ENCODE data around the gene TAF6.
A peak's percentile ranks its signal among the peaks of the same experiment; 100 is the strongest.
"Not testable (repeated sequence)": the region's sequence is repeated elsewhere in the genome, so short reads cannot be mapped to it uniquely, and the experiment has no call there.

TAF6 gene

GRCh38 chr7:100132126-100132525 lies 13.0 kb upstream of the TAF6 start:
- no peak for FAIRE-seq

DNA sequence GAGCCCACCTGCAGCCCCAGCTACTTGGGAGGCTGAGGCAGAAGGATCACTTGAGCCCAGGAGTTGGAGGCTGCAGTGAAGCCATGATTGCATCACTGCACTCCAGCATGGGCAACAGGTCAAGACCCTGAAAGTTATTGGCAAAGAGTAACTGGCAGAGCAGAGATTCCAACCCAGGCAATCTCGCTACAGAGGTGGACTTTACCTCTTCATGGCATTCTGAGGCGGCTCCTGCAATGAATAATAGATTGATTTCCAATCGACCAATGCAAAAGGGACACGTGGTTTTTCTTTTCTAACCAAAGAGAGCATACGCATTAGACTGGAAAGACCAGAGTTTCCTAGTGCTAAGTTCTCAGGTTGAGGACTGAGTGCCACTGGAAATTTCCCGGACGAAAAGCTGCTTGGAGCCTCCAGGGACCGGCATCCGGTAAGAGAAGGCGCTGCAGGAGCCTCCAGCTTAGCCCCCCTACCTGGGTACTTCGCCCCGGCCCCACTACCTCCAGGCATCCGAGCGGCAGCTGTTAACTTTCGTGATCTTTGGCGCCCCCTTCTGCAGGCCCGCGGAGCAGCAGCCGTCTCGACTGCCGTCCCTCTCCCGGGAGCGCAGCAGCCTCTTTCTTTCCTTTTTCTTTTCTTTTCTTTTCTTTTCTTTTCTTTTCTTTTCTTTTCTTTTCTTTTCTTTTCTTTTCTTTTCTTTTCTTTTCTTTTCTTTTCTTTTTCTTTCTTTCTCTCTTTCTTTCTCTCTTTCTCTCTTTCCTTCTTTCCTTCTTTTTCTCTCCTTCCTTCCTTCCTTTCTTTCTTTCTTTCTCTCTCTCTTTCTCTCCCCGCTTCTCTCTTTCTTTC lies 11.7 kb upstream of the TAF6 start:
- DNase-seq (ENCODE audit: insufficient read length, low spot score) (no peak), FAIRE-seq (no peak)
- peak; percentile 78 for TF ChIP-seq CTCF (IDR thresholded peaks at IDR 0.05; ENCODE audit: insufficient read depth, missing control alignments)

More at GRCh38 chr7:100132126-100132525, 13.0 kb upstream of the TAF6 start:
- DNase-seq (ENCODE audit: insufficient read length, low spot score) = no peak
- TF ChIP-seq CTCF (IDR thresholded peaks at IDR 0.05; ENCODE audit: insufficient read depth, missing control alignments) = no peak

DNA sequence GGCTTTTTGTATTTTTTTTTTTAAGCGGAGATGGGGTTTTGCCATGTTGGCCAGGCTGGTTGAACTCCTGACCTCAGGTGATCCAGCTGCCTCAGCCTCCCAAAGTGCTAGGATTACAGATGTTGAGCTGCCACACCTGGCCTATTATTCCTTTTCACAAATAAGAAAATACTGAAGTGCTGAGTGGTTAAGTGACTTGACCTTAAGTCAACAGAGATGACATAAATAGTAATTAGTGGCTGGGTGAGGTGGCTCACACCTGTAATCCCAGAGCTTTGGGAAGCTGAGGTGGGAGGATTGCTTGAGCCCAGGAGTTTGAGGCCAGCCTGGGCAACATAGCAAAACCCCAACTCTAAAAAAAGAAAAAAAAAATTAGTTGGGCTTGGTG lies 11.1 kb upstream of the TAF6 start:
- FAIRE-seq; DNase-seq (ENCODE audit: insufficient read length, low spot score): not testable (repeated sequence)

- no peak for DNase-seq (ENCODE audit: insufficient read length, low spot score)
- no peak for FAIRE-seq
- no peak for TF ChIP-seq CTCF (IDR thresholded peaks at IDR 0.05; ENCODE audit: insufficient read depth, missing control alignments)
Measured at GRCh38 chr7:100128637-100128963, 9.4 kb upstream of the TAF6 start.

- no peak for TF ChIP-seq CTCF (IDR thresholded peaks at IDR 0.05; ENCODE audit: insufficient read depth, missing control alignments)
- FAIRE-seq (no peak), DNase-seq (ENCODE audit: insufficient read length, low spot score) (no peak)
Measured at GRCh38 chr7:100127866-100128636, 8.9 kb upstream of the TAF6 start.

DNA sequence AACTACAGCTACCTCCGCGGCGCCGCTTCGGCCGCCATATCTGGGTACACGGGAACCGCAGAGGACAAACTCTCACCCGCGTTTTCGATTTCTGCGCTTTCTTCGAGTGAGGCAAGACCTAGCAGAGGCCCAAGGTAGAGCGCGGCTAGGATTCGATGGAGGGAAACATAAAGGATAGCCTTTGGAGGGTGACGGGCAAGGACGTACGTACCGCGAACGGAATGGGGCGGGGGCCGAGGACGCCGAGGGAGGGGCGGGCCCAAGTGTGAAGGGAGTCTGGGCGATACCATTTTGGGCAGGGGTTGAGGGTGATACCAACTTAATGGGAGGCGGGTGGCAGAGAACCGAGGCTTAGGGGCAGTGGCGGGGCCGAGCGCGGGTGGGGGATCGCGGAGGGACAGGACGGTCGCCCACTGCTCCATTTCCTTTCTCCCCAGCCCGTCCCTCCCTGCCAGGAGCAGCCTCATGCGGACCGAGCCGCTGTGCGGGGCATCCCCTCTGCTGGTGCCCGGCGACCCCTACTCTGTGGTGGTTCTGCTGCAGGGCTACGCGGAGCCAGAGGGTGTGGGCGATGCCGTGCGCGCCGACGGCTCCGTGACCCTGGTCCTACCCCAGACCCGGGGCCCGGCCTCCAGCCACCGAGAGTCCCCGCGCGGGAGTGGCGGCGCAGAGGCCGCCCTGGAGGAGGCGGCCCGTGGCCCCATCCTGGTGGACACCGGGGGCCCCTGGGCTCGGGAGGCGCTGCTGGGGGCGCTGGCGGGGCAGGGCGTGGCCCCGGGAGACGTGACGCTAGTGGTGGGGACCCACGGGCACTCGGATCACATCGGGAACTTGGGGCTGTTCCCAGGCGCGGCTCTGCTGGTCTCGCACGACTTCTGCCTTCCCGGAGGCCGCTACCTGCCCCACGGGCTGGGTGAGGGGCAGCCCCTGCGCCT lies 8.0 kb upstream of the TAF6 start, which contains the start of gene MBLAC1:
Gene MBLAC1, plus strand, starts transcription at position 37 of the 935 bp plus-strand sequence. Its CDS starts 429 bp downstream, at position 466.
- TF ChIP-seq CTCF (IDR thresholded peaks at IDR 0.05; ENCODE audit: insufficient read depth, missing control alignments) = no peak
- DNase-seq (ENCODE audit: insufficient read length, low spot score) = peak; percentile 89
- FAIRE-seq = no peak

All from D721Med (cell line).